SK-N-SH treated with all-trans-retinoic acid at 6 μM for 48 hours (cell line): ENCODE data around the gene SLMAP.

Experiments
- ARNTL ChIP-seq: fragments of 450-650 bp; formaldehyde crosslinking; IDR thresholded peaks from 2 replicates; pipeline ENCODE4 v1.5.0; 2020; ENCODE audit warnings: low read depth, mild to moderate bottlenecking, moderate library complexity, borderline replicate concordance
- BACH2 ChIP-seq: fragments of 250-450 bp; sonication (Bioruptor Pico); IDR thresholded peaks from 2 replicates; pipeline ENCODE4 v1.9.0; 2021; ENCODE audit warnings: mild to moderate bottlenecking, borderline replicate concordance
- CREB5 ChIP-seq: fragments of 250-450 bp; sonication (Bioruptor Pico); IDR thresholded peaks from 2 replicates; pipeline ENCODE4 v1.5.1; 2020; ENCODE audit warnings: low read depth, mild to moderate bottlenecking, moderate library complexity
- CSRNP3 ChIP-seq: fragments of 250-450 bp; sonication (Bioruptor Pico); IDR thresholded peaks from 2 replicates; pipeline ENCODE4 v1.5.1; 2021; ENCODE audit warnings: mild to moderate bottlenecking, moderate library complexity
- GLIS3 ChIP-seq: fragments of 250-450 bp; sonication (Bioruptor Pico); IDR thresholded peaks from 2 replicates; pipeline ENCODE4 v1.5.0; 2020; ENCODE audit warnings: mild to moderate bottlenecking, moderate library complexity
- POU6F1 ChIP-seq: fragments of 250-450 bp; sonication (Bioruptor Pico); IDR thresholded peaks from 2 replicates; pipeline ENCODE4 v1.8.0; 2021; ENCODE audit warnings: low read depth, mild to moderate bottlenecking, moderate library complexity, borderline replicate concordance
- RARB ChIP-seq: fragments of 250-450 bp; sonication (Bioruptor Pico); IDR thresholded peaks from 2 replicates; pipeline ENCODE4 v1.8.0; 2021; ENCODE audit warnings: mild to moderate bottlenecking, moderate library complexity
- ZFP3 ChIP-seq: fragments of 250-450 bp; sonication (Bioruptor Pico); IDR thresholded peaks from 2 replicates; pipeline ENCODE4 v1.5.0; 2020; ENCODE audit warnings: mild to moderate bottlenecking, moderate library complexity
- ZFP30 ChIP-seq: fragments of 450-650 bp; formaldehyde crosslinking; IDR thresholded peaks from 2 replicates; pipeline ENCODE4 v1.5.0; 2022; ENCODE audit warnings: mild to moderate bottlenecking, moderate library complexity
- TF ChIP-seq, protein P1 (sequence below): fragments of 250-450 bp; sonication (Bioruptor Pico); IDR thresholded peaks from 2 replicates; pipeline ENCODE4 v1.8.0; 2020; ENCODE audit warnings: mild to moderate bottlenecking, moderate library complexity, borderline replicate concordance

- no peak for TF ChIP-seq CREB5 (CRISPR knock-in tag)
- TF ChIP-seq, protein P1, sequence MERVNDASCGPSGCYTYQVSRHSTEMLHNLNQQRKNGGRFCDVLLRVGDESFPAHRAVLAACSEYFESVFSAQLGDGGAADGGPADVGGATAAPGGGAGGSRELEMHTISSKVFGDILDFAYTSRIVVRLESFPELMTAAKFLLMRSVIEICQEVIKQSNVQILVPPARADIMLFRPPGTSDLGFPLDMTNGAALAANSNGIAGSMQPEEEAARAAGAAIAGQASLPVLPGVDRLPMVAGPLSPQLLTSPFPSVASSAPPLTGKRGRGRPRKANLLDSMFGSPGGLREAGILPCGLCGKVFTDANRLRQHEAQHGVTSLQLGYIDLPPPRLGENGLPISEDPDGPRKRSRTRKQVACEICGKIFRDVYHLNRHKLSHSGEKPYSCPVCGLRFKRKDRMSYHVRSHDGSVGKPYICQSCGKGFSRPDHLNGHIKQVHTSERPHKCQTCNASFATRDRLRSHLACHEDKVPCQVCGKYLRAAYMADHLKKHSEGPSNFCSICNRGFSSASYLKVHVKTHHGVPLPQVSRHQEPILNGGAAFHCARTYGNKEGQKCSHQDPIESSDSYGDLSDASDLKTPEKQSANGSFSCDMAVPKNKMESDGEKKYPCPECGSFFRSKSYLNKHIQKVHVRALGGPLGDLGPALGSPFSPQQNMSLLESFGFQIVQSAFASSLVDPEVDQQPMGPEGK, result peak; percentile 24; the same call in 1 of the 2 replicates
- TF ChIP-seq ZFP30 (CRISPR knock-in tag), result no peak
- TF ChIP-seq RARB (CRISPR knock-in tag), result no peak
- TF ChIP-seq GLIS3 (CRISPR knock-in tag), result no peak
- no peak for TF ChIP-seq POU6F1
- TF ChIP-seq CSRNP3, result no peak
- TF ChIP-seq ZFP3 (CRISPR knock-in tag), result no peak
- no peak for TF ChIP-seq BACH2
- no peak for TF ChIP-seq ARNTL (CRISPR knock-in tag)
Measured at GRCh38 chr3:57961828-57962447, 205.8 kb downstream of the SLMAP start.
